Raji (cell line): Measurements from ENCODE around the gene ACSF3.

Experiments used
- POLR2A ChIP-seq: IDR thresholded peaks from 2 replicates; pipeline ENCODE4 v1.6.1; 2011; ENCODE audit warnings: low read depth, low read length, control low read depth; ENCODE audit not compliant: insufficient read depth

ACSF3 gene

GRCh38 chr16:89171216-89172170 is 77.8 kb downstream of the ACSF3 start, which contains the start of gene CDH15:
TSS of gene CDH15 (plus strand) at chr16:89171748. CDS start at chr16:89171832, 84 bp downstream.
- TF ChIP-seq POLR2A, result no peak

GRCh38 chr16:89172171-89172527 is 78.5 kb downstream of the ACSF3 start:
- TF ChIP-seq POLR2A, result no peak

- TF ChIP-seq POLR2A, result no peak
Observed at GRCh38 chr16:89172528-89173173, 79.0 kb downstream of the ACSF3 start.

DNA sequence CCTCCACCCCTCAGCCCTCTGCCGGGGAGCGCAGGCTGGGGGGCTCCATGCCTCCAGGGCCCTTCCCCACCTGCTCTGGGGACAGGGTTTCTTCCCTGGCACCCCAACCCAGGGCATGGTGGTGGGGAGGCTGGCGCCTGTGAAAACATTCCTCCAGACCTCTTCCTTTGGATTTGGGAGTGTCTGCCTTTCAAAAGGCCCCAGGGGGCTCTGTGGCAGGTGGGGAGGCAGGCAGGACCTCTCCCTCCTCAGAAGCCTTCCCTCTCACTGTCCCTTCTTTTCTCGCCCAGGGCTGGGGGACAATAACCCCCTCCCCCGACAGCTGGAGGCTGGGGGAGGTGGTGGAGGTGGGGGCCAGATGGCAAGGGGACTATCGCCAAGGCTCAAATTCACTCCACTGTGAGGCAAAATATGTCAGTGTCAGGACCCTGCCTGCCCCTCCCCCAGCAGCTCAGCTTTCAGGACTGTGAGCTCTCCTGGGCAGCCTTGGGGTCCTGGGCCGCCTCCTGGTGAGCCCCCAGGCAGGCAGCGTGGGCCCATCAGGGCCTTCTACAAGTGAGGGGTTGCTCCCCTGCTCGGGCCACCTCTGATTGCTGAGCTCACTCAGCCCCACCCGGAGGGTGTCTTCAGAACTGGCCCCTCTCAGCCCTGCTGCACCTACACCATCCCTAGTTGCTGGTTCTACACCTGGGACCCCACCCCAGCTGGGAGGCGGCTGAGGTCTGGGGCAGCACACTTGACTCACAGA is 79.7 kb downstream of the ACSF3 start:
- TF ChIP-seq POLR2A, result no peak

- no peak for TF ChIP-seq POLR2A
Observed at GRCh38 chr16:89174055-89174827, 80.6 kb downstream of the ACSF3 start.

DNA sequence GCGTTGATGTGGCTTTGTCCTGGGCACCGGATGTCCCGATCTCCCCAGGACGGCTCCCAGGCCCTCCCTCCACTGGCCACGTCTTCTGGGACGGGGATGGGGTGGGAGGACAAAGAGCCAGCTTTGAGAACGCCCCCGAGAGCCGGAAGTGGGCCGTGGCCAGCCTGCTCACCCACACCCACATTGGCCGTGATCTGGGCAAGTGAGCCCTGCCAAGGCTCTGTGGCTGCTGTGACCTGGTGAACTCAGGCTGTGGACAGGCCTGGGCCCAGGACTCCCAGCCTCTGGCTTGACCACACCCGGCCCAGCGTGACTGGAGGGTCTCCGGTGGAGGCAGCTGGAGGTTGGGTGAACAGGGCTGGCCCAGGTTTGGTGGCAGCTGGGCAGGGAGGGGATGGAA is 81.2 kb downstream of the ACSF3 start:
- TF ChIP-seq POLR2A, result no peak

DNA sequence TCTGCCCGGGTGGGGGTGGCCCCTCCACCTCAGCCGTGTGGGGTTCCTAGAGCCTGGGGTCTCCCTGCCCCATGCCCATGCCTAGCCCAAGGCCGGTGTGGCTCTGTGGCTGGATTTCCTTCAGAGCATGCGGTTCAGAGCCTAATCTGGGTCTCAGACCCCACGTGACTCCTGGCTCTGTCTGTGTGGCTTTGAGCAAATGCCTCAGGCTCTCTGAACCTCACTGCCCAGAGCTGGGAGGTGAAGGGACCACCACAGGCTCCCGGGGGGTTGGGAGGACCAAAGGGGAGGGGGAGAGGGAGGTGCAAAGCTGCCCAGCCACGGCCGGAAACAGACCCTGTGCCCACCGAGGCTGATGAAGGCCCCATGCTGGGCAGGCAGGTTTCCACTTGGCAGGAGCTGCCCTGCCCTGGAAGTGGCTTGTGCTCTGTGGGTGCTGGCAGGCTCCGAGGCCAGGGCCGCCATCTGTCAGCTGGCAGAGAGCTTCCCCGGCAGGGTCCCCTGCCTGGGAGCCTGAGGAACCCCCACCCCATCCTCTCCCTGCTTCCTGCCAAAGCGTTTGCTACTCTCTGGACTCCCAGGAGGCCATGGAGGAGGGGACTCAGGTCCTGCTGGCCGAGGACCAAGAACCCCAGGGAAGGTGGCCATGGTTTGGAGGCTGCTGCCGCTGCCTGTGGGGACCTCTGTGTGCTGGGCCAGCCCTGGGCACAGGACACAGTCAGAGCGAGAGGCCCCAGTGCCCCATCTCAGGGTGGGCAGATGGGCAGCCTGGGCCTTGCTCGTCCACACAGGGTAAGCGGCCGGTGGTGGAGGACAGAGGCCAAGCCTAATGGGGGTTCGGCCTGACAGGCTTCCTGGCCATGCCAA is 81.9 kb downstream of the ACSF3 start:
- no peak for TF ChIP-seq POLR2A

DNA sequence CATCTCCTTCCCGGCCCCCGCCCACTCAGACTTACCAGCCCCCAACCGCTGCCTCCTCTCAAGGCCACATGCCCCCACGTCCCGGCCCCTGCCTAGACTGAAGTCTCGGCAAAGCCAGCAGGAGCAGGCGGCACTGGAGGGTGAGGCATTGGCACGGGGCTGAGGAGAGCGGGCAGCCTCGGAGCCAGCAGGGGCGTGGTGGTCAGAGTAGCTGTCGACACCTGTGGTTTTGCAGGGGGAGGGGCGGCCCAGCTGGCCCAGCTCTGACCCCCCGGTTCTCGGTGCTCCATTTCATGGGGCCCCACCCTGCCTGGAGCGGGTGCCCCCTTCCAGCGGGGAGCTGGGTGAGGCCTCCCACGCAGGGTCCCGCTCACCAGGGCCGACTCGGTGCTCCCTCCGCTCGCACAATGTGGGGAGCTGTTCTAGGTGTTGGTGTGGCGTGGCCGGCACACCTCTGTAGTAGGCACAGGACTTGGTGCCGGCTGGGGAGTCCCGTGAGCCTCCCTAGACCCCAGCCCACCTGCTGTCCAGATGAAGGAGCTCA is 82.6 kb downstream of the ACSF3 start:
- no peak for TF ChIP-seq POLR2A

DNA sequence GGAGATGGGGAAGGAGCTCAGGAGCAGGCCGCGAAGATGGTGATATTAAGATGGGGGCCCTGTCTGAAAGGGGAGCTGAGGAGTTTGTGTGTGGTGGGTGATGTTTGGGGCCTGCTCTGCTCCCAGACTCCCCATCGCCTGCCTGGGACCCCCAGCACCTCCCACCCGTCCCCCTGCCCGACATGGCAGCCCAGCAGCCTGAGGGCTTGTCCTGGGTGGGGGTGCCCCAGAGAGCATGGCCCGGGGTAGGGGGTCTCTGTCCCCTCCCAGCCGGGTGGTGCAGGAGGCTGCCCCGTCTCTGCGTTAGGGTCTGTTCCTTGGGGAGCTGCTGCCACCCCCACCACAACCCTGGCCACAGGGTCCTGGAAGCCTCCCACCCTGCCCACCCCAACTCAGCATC is 83.1 kb downstream of the ACSF3 start:
- no peak for TF ChIP-seq POLR2A

GRCh38 chr16:89177501-89177900 is 83.8 kb downstream of the ACSF3 start:
- TF ChIP-seq POLR2A, result no peak

DNA sequence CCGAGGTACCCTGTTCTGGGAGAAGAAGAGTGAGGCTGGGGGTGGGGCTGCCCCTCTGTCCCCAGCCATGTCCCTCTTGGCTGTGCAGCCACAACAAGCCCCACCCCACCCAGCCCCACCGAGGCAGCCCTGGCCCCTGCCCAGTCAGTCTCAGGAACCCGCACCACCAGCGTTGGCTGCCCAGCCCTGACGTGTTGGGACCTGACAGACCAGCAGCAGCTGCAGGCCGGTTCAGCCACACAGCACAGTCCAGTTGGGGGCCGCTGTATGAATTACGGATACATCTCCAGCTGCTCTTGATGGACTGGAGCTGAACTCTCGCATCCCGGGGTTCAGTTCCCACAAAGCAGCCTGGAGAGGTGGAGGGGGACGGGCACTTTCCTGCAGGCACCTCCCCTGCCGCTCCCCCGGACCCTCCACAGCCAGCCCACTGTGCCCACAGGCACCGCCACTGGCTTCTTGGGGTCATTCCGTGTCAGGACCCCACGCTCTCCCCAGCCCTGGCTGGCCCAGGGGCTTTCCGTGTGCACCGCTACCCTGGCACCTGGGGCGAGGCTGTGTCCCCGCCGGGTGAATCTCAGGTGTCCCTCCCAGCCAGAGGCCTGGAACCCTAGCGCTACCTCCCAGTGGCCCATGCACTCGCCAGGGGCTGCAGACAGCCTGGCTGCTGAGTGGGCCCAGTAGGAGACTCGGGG is 84.9 kb downstream of the ACSF3 start:
- TF ChIP-seq POLR2A, result no peak

- no peak for TF ChIP-seq POLR2A
Observed at GRCh38 chr16:89179148-89179484, 85.5 kb downstream of the ACSF3 start.

DNA sequence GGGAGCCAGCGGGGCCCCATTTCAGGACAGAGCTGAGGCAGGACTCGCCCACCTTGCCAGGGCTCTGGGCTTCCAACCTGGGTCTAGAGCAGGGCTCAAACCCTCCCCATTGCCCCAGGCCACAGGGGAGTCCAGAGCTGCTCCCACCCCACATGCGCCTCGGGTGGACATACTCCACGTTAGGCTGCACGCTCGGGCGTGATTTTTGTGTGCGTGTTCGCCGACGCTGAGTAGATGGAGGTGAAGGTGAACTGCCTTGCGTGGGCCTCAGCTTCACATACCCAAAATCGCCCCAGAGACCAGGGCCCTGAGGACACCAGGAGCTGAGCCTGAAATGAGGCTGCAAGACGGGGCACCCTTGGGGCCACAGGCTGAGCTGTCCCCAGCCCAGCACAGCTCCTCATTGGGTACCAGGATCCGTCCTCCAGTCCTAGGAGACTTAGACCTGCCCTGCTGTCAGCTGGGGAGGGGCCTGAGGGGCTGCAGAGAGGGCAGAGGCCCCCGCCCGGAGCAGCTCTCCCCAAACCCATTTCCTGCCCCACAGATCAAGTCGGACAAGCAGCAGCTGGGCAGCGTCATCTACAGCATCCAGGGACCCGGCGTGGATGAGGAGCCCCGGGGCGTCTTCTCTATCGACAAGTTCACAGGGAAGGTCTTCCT is 86.1 kb downstream of the ACSF3 start:
- no peak for TF ChIP-seq POLR2A
